ENCODE measurements around the gene DPP6. TPM values are rescaled to one million over a fixed set of nuclear protein-coding genes. Genes with fewer than 3 reads are reported as not detected.

DPP6 gene
- polyA plus RNA-seq, 2 of the 4 experiments (the other 2 are of a cell fraction), result not detected

DNA sequence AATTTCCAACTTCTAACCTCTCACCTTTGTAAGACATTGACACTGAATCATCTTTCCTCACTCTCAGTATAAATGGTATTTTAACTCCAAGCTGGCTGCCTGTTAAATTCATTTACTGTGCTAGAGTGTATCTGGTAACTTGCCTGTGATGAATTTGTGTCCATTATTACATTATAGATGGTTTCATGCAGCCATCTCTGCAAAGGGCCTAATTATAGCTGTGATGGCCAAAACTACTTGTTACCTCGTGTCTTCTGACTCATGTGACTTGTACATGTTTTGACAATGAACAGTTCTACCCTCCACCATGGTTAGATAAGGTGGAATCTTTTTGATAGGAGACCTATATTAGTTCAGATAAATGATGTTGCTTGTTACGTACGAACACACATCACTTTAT lies 558.7 kb downstream of the DPP6 start:
- H3K4me2 ChIP-seq, result no peak overlapping the region
- no peak for DNase-seq (ENCODE audit: low read depth in 1 of 2, low spot score in 1 of 2)
- WGBS (ENCODE audit: missing lambda C conversion rate), result 10% methylated on average over 3 of the region's 3 CpGs
- H3K4me3 ChIP-seq, result no peak overlapping the region
- no peak for ATAC-seq
- H3K27ac ChIP-seq, result no peak overlapping the region
- no peaks in the 10 kb centered on the region for H3K4me1 ChIP-seq
- no peaks in the 10 kb centered on the region for H3K9me3 ChIP-seq
- TF ChIP-seq SREBF2 (IDR thresholded peaks at IDR 0.05), result no peak
- no peak for TF ChIP-seq POLR2A (IDR thresholded peaks at IDR 0.05; ENCODE audit: low read length)
- no peak for TF ChIP-seq JUNB (IDR thresholded peaks at IDR 0.05)
- no peak for TF ChIP-seq BHLHE40 (IDR thresholded peaks at IDR 0.05; ENCODE audit: low read depth, low read length)
- no peak for TF ChIP-seq TP53 (CRISPR knock-in tag; IDR thresholded peaks at IDR 0.05)
- no peak for TF ChIP-seq MAZ (IDR thresholded peaks at IDR 0.05; ENCODE audit: borderline replicate concordance, low read depth, low read length)
- TF ChIP-seq RAD21 (conservative IDR thresholded peaks at IDR 0.05 in 1 of 2, IDR thresholded peaks at IDR 0.05 in 1 of 2), result no peak
- no peak for TF ChIP-seq RCOR1 (IDR thresholded peaks at IDR 0.05; ENCODE audit: low read depth, low read length)
- no peak for TF ChIP-seq ZSCAN20 (CRISPR knock-in tag; IDR thresholded peaks at IDR 0.05)
- no peak for TF ChIP-seq CHD2 (IDR thresholded peaks at IDR 0.05; ENCODE audit: low read length, partially characterized antibody)
- TF ChIP-seq FOSB (CRISPR knock-in tag; IDR thresholded peaks at IDR 0.05), result no peak
- TF ChIP-seq, protein P1, sequence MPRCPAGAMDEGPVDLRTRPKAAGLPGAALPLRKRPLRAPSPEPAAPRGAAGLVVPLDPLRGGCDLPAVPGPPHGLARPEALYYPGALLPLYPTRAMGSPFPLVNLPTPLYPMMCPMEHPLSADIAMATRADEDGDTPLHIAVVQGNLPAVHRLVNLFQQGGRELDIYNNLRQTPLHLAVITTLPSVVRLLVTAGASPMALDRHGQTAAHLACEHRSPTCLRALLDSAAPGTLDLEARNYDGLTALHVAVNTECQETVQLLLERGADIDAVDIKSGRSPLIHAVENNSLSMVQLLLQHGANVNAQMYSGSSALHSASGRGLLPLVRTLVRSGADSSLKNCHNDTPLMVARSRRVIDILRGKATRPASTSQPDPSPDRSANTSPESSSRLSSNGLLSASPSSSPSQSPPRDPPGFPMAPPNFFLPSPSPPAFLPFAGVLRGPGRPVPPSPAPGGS (IDR thresholded peaks at IDR 0.05), result no peak
- FAIRE-seq, result no peak
- CTCF ChIA-PET, result no interaction called here
- POLR2A ChIA-PET, result no interaction called here

DNA sequence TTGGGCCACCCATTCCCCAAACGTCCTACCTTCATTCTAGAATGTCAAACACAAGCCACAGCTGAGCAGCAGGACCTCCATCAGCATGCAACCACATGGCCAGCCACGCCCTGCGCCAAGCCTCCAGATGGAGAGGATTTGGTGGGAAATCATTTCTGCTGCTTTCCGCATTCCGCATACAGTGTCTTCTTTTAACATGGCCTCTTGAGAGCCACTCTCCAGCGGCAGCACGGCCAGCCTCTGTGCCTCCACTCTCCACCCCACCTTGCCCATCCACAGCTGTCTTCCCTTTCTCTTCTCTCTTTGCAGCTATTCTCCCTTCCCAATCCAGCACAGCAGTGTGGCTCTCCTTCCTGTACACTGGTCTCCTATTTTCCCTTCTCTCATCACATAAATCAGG lies 561.6 kb downstream of the DPP6 start:
- ATAC-seq (no peak), DNase-seq (ENCODE audit: low read depth in 1 of 2, low spot score in 1 of 2) (no peak), FAIRE-seq (no peak)
- Histone ChIP-seq H3K4me1 (no peaks in the 10 kb centered on the region), H3K9me3 (no peaks in the 10 kb centered on the region), H3K27ac (no peak overlapping the region), H3K4me2 (no peak overlapping the region), H3K4me3 (no peak overlapping the region)
- 35% methylated on average over 7 of the region's 7 CpGs for WGBS (ENCODE audit: missing lambda C conversion rate)
- ChIA-PET POLR2A (no interaction called here), CTCF (no interaction called here)
- TF ChIP-seq, protein P2, sequence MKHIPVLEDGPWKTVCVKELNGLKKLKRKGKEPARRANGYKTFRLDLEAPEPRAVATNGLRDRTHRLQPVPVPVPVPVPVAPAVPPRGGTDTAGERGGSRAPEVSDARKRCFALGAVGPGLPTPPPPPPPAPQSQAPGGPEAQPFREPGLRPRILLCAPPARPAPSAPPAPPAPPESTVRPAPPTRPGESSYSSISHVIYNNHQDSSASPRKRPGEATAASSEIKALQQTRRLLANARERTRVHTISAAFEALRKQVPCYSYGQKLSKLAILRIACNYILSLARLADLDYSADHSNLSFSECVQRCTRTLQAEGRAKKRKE (CRISPR knock-in tag; IDR thresholded peaks at IDR 0.05; ENCODE audit: low read depth), result no peak
- no peak for TF ChIP-seq POLR2AphosphoS2 (conservative IDR thresholded peaks at IDR 0.05; ENCODE audit: low read length)
- TF ChIP-seq, protein P3, sequence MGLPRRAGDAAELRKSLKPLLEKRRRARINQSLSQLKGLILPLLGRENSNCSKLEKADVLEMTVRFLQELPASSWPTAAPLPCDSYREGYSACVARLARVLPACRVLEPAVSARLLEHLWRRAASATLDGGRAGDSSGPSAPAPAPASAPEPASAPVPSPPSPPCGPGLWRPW (IDR thresholded peaks at IDR 0.05), result no peak
- TF ChIP-seq RCOR1 (IDR thresholded peaks at IDR 0.05; ENCODE audit: low read depth, low read length), result no peak
- no peak for TF ChIP-seq CEBPB (IDR thresholded peaks at IDR 0.05)
- TF ChIP-seq, protein P4, sequence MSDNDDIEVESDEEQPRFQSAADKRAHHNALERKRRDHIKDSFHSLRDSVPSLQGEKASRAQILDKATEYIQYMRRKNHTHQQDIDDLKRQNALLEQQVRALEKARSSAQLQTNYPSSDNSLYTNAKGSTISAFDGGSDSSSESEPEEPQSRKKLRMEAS (IDR thresholded peaks at IDR 0.05), result no peak
- no peak for TF ChIP-seq RARB (CRISPR knock-in tag; IDR thresholded peaks at IDR 0.05)
- TF ChIP-seq CBX8 (IDR thresholded peaks at IDR 0.05), result no peak
- TF ChIP-seq JUNB (IDR thresholded peaks at IDR 0.05), result no peak
- TF ChIP-seq MAZ (IDR thresholded peaks at IDR 0.05; ENCODE audit: borderline replicate concordance, low read depth, low read length), result no peak
- TF ChIP-seq ZSCAN20 (CRISPR knock-in tag; IDR thresholded peaks at IDR 0.05), result no peak
- no peak for TF ChIP-seq ZNF302 (CRISPR knock-in tag; IDR thresholded peaks at IDR 0.05)
- no peak for TF ChIP-seq JUN (IDR thresholded peaks at IDR 0.05)
- no peak for TF ChIP-seq ESRRA (IDR thresholded peaks at IDR 0.05; ENCODE audit: borderline replicate concordance, low read length)
- TF ChIP-seq, protein P5, sequence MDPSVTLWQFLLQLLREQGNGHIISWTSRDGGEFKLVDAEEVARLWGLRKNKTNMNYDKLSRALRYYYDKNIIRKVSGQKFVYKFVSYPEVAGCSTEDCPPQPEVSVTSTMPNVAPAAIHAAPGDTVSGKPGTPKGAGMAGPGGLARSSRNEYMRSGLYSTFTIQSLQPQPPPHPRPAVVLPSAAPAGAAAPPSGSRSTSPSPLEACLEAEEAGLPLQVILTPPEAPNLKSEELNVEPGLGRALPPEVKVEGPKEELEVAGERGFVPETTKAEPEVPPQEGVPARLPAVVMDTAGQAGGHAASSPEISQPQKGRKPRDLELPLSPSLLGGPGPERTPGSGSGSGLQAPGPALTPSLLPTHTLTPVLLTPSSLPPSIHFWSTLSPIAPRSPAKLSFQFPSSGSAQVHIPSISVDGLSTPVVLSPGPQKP (IDR thresholded peaks at IDR 0.05; ENCODE audit: low read depth, low read length), result no peak
